SK-N-SH (cell line): Measurements from ENCODE around the gene ABHD1.

ENCODE experiments used
- EP300 ChIP-seq, 2 experiments: IDR thresholded peaks; 2 replicates each; pipeline versions ENCODE4 v1.4.0 to v1.6.1; 2012; ENCODE audit warnings: borderline replicate concordance in 1 of 2, low read depth in 1 of 2, low read length in 1 of 2
- EZH2phosphoT487 ChIP-seq: fragments of 200-600 bp; sonication (generic); IDR thresholded peaks from 2 replicates; pipeline ENCODE4 v1.6.1; 2017; ENCODE audit warnings: low read depth, mixed run types, mild to moderate bottlenecking, antibody characterized with exemption, moderate library complexity, borderline replicate concordance
- MXI1 ChIP-seq: IDR thresholded peaks from 2 replicates; pipeline ENCODE4 v1.6.1; 2012; ENCODE audit warnings: mild to moderate bottlenecking, low read depth, low read length, improper control_type of control experiment
- RAD21 ChIP-seq: IDR thresholded peaks from 2 replicates; pipeline ENCODE4 v1.6.1; 2012; ENCODE audit warnings: mild to moderate bottlenecking, low read length
- SMC3 ChIP-seq: IDR thresholded peaks from 2 replicates; pipeline ENCODE4 v1.6.1; 2012; ENCODE audit warnings: low read depth, low read length, improper control_type of control experiment
- TF ChIP-seq, protein P1 (sequence below): fragments of 200-600 bp; sonication (generic); IDR thresholded peaks from 2 replicates; pipeline ENCODE4 v1.6.1; 2017; ENCODE audit warnings: antibody characterized with exemption, mild to moderate bottlenecking, moderate library complexity
- TF ChIP-seq, protein P2 (sequence below): IDR thresholded peaks from 2 replicates; pipeline ENCODE4; 2012

DNA sequence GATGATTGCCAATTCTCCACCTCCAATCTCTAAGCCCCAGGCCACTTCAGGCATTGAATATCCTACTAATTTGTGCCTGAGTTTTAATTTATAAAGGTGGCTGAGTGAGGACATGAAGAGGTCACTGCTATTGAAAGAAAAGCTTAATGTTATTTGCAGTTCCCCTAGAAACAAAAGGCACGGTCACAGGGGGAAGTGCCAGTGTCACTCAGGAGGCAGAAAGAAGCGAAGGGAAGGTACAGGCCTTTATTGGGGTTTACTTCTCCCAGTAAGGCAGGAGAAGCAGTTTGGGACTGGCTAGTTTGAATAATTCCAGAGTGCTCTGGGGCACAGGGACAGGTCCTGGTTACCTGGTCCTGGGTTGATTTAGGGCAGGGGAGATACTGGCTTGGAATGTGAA lies 1.7 kb upstream of the ABHD1 start:
- TF ChIP-seq, protein P1, sequence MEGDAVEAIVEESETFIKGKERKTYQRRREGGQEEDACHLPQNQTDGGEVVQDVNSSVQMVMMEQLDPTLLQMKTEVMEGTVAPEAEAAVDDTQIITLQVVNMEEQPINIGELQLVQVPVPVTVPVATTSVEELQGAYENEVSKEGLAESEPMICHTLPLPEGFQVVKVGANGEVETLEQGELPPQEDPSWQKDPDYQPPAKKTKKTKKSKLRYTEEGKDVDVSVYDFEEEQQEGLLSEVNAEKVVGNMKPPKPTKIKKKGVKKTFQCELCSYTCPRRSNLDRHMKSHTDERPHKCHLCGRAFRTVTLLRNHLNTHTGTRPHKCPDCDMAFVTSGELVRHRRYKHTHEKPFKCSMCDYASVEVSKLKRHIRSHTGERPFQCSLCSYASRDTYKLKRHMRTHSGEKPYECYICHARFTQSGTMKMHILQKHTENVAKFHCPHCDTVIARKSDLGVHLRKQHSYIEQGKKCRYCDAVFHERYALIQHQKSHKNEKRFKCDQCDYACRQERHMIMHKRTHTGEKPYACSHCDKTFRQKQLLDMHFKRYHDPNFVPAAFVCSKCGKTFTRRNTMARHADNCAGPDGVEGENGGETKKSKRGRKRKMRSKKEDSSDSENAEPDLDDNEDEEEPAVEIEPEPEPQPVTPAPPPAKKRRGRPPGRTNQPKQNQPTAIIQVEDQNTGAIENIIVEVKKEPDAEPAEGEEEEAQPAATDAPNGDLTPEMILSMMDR = no peak
- TF ChIP-seq EP300 (IDR thresholded peaks at IDR 0.05; ENCODE audit: borderline replicate concordance in 1 of 2, low read depth in 1 of 2, low read length in 1 of 2) (no peak), SMC3 (no peak), MXI1 (no peak), EZH2phosphoT487 (no peak), RAD21 (no peak)
- TF ChIP-seq, protein P2, sequence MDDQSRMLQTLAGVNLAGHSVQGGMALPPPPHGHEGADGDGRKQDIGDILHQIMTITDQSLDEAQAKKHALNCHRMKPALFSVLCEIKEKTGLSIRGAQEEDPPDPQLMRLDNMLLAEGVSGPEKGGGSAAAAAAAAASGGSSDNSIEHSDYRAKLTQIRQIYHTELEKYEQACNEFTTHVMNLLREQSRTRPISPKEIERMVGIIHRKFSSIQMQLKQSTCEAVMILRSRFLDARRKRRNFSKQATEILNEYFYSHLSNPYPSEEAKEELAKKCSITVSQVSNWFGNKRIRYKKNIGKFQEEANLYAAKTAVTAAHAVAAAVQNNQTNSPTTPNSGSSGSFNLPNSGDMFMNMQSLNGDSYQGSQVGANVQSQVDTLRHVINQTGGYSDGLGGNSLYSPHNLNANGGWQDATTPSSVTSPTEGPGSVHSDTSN = no peak
